HG03342 (cell line): ENCODE measurements around the gene TSPEAR.
"Not testable (repeated sequence)": the region's sequence is repeated elsewhere in the genome, so short reads cannot be mapped to it uniquely, and the experiment has no call there.

ENCODE experiments used
- ATAC-seq: cut with Tn5 transposase; IDR thresholded peaks from one replicate; pipeline ENCODE4 v1.9.1; 2021; ENCODE audit warnings: mild to moderate bottlenecking, moderate library complexity; ENCODE audit not compliant: unreplicated experiment

TSPEAR gene

GRCh38 chr21:44575307-44576024, 135.9 kb downstream of the TSPEAR start:
- no peak for ATAC-seq

DNA sequence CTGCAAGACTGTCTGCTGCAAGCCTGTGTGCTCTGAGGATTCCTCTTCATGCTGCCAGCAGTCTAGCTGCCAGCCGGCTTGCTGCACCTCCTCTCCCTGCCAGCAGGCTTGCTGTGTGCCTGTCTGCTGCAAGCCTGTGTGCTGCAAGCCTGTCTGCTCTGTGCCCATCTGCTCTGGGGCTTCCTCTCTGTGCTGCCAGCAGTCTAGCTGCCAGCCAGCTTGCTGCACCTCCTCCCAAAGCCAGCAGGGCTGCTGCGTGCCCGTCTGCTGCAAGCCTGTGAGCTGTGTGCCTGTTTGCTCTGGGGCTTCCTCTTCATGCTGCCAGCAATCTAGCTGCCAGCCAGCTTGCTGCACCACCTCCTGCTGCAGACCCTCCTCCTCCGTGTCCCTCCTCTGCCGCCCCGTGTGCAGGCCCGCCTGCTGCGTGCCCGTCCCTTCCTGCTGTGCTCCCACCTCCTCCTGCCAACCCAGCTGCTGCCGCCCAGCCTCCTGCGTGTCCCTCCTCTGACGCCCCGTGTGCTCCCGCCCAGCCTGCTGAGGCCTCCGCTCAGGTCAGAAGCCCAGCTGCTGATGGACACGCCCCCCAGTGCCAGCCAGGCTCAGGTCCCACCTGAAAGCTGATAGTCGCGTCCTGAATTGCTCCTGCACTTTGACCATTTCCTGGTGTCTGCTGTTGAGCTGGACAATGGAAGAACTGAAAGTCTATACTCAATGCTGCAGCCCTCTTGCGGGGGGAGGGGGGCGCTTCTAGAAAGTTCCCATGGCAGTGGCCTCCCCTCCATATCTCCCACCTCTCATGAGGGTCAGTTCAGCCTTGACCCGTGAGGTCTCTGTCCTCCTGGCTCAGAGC, 136.7 kb downstream of the TSPEAR start:
- no peak for ATAC-seq

DNA sequence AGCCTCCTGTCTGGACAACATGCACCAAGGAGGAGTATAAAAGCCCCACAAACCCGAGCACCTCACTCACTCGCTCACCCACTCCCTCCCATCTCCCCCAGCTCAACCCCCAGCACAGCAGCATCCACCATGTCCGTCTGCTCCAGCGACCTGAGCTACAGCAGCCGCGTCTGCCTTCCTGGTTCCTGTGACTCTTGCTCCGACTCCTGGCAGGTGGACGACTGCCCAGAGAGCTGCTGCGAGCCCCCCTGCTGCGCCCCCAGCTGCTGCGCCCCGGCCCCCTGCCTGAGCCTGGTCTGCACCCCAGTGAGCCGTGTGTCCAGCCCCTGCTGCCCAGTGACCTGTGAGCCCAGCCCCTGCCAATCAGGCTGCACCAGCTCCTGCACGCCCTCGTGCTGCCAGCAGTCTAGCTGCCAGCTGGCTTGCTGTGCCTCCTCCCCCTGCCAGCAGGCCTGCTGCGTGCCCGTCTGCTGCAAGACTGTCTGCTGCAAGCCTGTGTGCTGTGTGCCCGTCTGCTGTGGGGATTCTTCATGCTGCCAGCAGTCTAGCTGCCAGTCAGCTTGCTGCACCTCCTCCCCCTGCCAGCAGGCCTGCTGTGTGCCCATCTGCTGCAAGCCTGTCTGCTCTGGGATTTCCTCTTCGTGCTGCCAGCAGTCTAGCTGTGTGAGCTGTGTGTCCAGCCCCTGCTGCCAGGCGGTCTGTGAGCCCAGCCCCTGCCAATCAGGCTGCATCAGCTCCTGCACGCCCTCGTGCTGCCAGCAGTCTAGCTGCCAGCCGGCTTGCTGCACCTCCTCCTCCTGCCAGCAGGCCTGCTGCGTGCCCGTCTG, 137.5 kb downstream of the TSPEAR start, which contains the start of gene KRTAP10-4:
TSS of gene KRTAP10-4 (plus strand) at position 100 of the 827 bp plus-strand sequence. CDS start at position 130, 30 bp downstream.
- not testable (repeated sequence) for ATAC-seq

DNA sequence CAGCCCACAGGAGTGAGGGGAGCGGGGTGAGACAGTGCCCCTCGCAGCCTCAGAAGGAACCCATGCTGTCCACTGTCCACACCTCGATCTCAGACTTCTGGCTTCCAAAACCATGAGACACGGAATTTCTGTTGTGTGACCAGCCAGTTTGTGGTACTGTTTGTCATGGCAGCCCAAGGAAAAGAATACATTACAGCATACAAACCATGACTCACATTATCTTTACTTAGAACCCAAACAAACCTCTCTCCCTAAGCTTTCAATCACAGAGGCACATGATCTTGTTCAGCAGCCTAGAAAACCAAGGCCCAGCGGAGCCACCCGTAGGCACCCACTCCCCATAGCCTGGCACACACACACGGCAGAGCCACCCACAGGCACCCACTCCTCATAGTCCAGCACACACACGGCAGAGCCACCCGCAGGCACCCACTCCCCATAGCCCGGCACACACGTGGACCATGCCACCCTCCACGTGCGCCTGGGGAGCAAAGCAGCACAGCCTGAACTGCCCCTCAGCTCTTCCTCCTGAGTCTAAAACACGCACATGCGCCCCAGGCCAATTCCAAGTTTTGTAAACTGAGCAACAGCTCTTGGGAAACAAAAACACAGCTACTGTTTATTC, 138.3 kb downstream of the TSPEAR start:
- ATAC-seq: no peak

DNA sequence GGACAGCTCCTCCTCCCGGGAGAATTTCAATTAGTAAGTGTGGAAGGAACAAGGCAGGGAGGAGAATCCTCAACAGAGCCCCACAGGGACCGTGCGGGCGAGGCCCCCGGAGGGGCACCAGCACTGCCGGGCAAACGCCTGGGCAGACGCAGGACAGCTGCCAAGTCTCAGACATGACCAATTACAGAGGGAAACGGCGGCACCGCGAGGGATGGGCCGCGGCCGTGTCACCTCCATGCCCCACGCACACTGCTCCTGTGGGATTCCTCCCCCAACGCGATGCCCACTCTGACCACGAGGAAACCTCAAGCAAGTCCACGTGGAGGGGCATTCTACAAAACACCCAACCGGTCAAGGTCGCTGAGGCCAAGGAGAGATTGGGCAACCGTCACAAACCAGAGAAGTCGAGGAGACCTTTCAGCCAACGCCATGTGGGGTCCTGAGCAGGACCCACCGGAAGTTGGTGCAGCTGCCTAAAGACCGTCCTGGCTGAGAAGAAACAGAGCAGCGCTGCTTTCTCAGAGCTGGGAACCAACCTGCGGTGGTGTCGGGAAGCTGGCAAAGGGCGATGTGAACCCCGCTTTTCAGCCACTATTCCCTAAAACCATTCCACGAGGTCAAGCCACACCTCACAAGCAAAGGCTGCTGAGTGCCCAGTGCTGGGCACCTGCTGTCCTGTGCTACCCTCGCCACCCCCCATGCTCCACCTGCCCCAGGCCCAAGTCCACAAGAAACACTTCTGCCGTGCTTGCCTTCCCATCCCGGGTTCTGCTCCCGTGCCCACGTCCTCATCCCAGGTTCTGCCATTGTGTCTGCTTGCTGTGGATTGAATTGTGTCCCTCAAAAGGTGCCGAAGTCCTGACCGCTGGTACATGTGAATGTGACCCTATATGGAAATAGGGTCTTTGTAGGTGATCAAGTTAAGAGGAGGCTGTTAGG, 139.3 kb downstream of the TSPEAR start:
- no peak for ATAC-seq

GRCh38 chr21:44571296-44571695, 140.1 kb downstream of the TSPEAR start:
- ATAC-seq: no peak

GRCh38 chr21:44569861-44570517, 141.4 kb downstream of the TSPEAR start:
- no peak for ATAC-seq

- ATAC-seq: no peak
These were observed 142.5 kb downstream of the TSPEAR start for GRCh38 chr21:44568667-44569556.

DNA sequence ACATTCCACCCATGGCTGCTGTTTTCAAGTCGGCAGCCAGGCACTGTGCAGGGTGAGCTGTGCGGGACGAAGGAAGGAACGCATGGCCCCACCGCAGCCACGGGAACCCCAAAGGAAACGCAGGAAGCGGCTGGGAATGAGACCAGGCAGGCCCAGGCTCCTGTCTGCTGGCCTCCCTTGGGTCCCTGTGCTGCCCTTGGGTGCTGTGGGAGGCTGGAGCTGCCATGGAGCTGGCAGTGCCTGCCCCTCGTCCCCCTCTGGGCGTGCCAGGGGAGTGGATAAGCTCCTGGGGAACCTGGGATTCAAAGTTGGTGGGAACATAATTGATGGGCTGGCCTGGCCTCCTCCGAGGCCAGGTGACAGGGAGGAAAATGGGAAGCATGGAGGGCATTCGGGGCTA, 143.1 kb downstream of the TSPEAR start:
- no peak for ATAC-seq

- ATAC-seq: no peak
These were observed 143.7 kb downstream of the TSPEAR start for GRCh38 chr21:44567481-44568171.

DNA sequence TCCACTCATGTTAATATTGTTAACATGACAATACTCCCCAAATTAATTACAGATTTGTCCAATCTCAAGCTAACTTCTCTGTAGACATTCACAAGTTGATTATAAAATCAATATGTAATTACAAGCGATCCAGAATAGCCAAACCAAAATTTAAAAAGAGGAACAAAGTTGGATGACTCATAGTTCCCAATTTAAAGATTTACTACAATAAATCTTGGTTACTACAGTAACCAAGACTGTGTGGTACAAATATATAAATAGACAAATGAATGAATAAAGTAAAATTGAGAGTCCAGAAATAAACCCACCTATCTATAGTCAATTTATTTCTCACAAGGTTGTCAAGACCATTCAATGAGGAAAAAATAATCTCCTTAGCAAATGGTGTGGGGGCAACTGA, 145.0 kb downstream of the TSPEAR start:
- ATAC-seq: no peak

DNA sequence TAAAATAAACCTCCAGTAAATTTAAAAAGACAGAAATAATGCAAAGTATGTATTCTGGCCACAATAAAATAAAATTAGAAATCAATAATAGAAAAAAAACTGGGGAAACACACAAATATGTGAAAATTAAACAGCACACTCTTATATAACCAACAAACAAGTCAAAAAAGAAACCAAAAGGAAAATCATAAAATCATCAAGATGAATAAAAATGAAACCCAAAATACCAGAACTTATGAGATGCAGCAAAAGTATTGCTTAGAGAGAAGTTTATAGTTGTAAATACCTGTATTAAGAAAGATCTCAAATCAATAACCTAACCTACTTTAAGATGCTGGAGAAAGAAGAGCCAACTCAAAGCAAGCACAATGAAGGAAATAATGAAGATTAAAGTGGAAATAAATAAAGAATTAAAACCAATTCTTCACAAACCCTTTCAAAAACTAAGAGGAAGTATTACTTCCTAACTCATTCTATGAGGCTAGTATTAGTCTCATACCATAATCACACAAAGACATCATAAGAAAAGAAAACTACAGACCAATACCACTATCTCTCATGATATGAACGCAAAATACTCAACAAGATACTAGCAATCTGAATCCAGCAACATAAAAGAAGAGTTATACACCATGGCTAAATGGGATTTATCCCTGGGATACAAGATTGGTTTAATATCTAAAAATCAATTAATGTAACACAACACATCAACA, 146.3 kb downstream of the TSPEAR start:
- ATAC-seq: no peak

GRCh38 chr21:44564099-44564498, 147.3 kb downstream of the TSPEAR start:
- ATAC-seq: no peak

DNA sequence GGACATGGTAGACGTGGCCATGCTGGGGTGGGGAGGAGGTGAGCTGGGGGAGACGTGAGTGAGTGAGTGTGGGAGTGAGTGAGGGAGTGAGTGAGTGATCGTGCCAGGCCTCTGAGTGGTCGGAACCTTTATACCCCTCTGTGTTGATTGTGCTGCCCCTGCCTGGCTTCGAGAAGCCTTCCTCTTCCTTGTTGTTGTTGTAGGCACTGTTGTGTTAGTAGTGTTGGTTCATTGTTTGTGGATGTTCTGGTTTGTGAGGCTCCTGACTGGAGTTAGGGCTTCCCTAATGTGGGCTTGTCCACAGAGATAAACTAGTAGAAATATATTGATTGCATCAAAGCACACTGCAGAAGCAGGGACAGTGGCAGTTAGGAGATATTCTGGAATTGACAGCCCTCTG, 152.7 kb downstream of the TSPEAR start, which contains the start of gene KRTAP10-3:
TSS of gene KRTAP10-3 (minus strand) at position 101 of the 400 bp plus-strand sequence. CDS start at position 21, 80 bp downstream.
- no peak for ATAC-seq

GRCh38 chr21:44558329-44558675, 153.1 kb downstream of the TSPEAR start:
- ATAC-seq: not testable (repeated sequence)

DNA sequence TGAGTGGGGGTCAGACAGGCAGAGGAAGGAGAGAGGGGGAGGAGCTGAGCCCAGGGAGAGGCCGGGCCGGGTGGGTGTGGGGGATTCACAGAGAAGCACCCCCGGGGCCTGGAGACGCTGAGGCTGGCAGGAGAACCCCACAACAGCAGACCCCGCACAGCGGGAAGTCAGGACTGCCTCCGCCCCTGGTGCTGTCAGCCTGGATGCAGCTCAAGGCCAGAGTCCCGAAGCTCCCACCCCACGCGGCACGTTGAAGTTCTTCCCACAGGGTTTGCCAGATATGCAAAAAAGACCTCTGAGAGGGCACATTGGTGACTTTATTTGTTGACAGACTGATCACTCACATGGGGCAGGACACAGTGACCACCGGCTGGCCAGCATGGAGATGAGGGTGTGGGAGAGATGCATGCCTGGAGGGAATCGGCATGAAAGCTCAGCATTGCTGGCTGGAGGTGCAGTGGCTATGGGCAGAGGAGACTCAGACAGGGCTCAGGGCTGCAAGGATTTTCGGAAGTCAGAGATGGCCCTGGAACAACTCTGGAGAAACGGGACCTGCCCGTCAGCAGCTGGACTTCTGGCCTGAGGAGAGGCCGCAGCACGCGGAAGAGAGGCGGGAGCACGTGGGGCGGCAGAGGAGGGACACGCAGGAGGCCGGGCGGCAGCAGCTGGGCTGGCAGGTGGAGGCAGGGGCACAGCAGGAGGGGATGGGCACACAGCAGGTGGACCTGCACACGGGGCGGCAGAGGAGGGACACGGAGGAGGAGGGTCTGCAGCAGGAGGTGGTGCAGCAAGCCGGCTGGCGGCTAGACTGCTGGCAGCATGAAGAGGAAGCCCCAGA, 153.7 kb downstream of the TSPEAR start:
- no peak for ATAC-seq
